H1 (cell line): ENCODE data around the gene CAMSAP1. TPM values are rescaled to one million over a fixed set of nuclear protein-coding genes. Genes with fewer than 3 reads are reported as not detected.

Experiments used
- CTCF ChIA-PET: fragments of 300-600 bp; sonication (Branson Sonifier 250); formaldehyde crosslinking; loops from one replicate; lab custom pipeline; 2021; ENCODE audit not compliant: partially characterized antibody; lab: Charles Lee
- POLR2A ChIA-PET: fragments of 300-600 bp; sonication (Branson Sonifier 250); formaldehyde crosslinking; loops from one replicate; lab custom pipeline; 2021; ENCODE audit warnings: inconsistent platforms; ENCODE audit not compliant: partially characterized antibody; lab: Charles Lee
- DNase-seq, 2 experiments: peaks; one replicate each; pipeline versions ENCODE4 v3.0.0 to v3.0.0-alpha.2; 2010 to 2022; ENCODE audit warnings: low spot score in 2 of 2, low read depth in 1 of 2, mixed read lengths in 1 of 2
- FAIRE-seq: peaks from 2 replicates; lab custom pipeline; 2011; peaks lifted over from hg19 to GRCh38; lab: Jason Lieb, UNC
- H2AFZ ChIP-seq: 2 replicates; pipeline ENCODE4 v1.8.1; 2012; ENCODE audit warnings: low read length, inconsistent platforms
- H2AK5ac ChIP-seq: 2 replicates; pipeline ENCODE4 v1.6.1; 2013; ENCODE audit warnings: low read depth, low read length
- H2BK120ac ChIP-seq: replicated peaks from 2 replicates; pipeline ENCODE3; 2013; ENCODE audit warnings: low read depth, low read length, inconsistent platforms
- H2BK12ac ChIP-seq: 2 replicates; pipeline ENCODE4 v1.6.1; 2013; ENCODE audit warnings: low read depth, low read length
- H2BK15ac ChIP-seq: 2 replicates; pipeline ENCODE4 v1.6.1; 2013; ENCODE audit warnings: low read length
- H2BK20ac ChIP-seq: 2 replicates; pipeline ENCODE4 v1.6.1; 2013; ENCODE audit warnings: low read length
- H2BK5ac ChIP-seq: 2 replicates; pipeline ENCODE4 v1.6.1; 2013; ENCODE audit warnings: low read depth, low read length
- H3K14ac ChIP-seq: 2 replicates; pipeline ENCODE4 v1.6.1; 2013; ENCODE audit warnings: inconsistent platforms; ENCODE audit not compliant: insufficient read length
- H3K18ac ChIP-seq: 2 replicates; pipeline ENCODE4 v1.6.1; 2013; ENCODE audit warnings: low read length; ENCODE audit errors: extremely low read depth
- H3K23ac ChIP-seq: 2 replicates; pipeline ENCODE4 v1.6.1; 2013; ENCODE audit warnings: inconsistent platforms; ENCODE audit not compliant: insufficient read length
- H3K23me2 ChIP-seq: 2 replicates; pipeline ENCODE4 v1.6.1; 2013; ENCODE audit warnings: low read depth, low read length
- H3K27ac ChIP-seq: 2 replicates; pipeline ENCODE4 v1.6.1; 2011; ENCODE audit warnings: low read depth, low read length, inconsistent platforms
- H3K27me3 ChIP-seq, 4 experiments: replicated peaks in 1 of 4; 1 replicate in 1 of 4; 2 replicates in 3 of 4; pipeline versions ENCODE4 v1.6.1 to v1.8.1; 2011 to 2013; ENCODE audit warnings: low read length in 3 of 4, mild to moderate bottlenecking in 3 of 4, inconsistent platforms in 2 of 4, mixed read lengths in 2 of 4, moderate library complexity in 1 of 4; ENCODE audit not compliant: control insufficient read depth in 3 of 4, insufficient read depth in 3 of 4; ENCODE audit errors: extremely low read depth in 1 of 4
- H3K36me3 ChIP-seq, 4 experiments: 2 replicates each; pipeline versions ENCODE4 v1.6.1 to v1.8.1; 2011 to 2013; ENCODE audit warnings: mild to moderate bottlenecking in 4 of 4, low read length in 3 of 4, moderate library complexity in 2 of 4, control low read depth in 1 of 4, inconsistent platforms in 1 of 4; ENCODE audit not compliant: insufficient read depth in 4 of 4, control insufficient read depth in 2 of 4
- H3K4ac ChIP-seq: replicated peaks from 2 replicates; pipeline ENCODE3; 2013; ENCODE audit warnings: low read length, low read depth, mixed read lengths, inconsistent platforms; ENCODE audit not compliant: insufficient read length
- H3K4me1 ChIP-seq, 4 experiments: replicated peaks in 1 of 4; 1 replicate in 1 of 4; 2 replicates in 3 of 4; pipeline versions ENCODE4 v1.6.1 to v1.8.1; 2011 to 2013; ENCODE audit warnings: low read length in 3 of 4, inconsistent platforms in 2 of 4, mixed read lengths in 1 of 4; ENCODE audit not compliant: insufficient read depth in 4 of 4, control insufficient read depth in 3 of 4
- H3K4me2 ChIP-seq, 2 experiments: 2 replicates each; pipeline versions ENCODE4 v1.6.1 to v1.8.1; 2011 to 2013; ENCODE audit warnings: low read depth in 2 of 2, low read length in 2 of 2, control low read depth in 1 of 2, inconsistent platforms in 1 of 2, mild to moderate bottlenecking in 1 of 2; ENCODE audit not compliant: insufficient read depth in 1 of 2
- H3K4me3 ChIP-seq, 4 experiments: fragments of 200-600, 300-600 bp in 1 of 4; sonication (generic), shearing (Covaris generic), sonication (Bioruptor Twin) in 1 of 4; 2 replicates each; pipeline versions ENCODE4 v1.5.1 to v1.8.1; 2011 to 2016; ENCODE audit warnings: low read length in 4 of 4, low read depth in 3 of 4, control low read depth in 2 of 4, inconsistent platforms in 2 of 4, mild to moderate bottlenecking in 2 of 4, mixed read lengths in 1 of 4, moderate library complexity in 1 of 4; ENCODE audit not compliant: insufficient read depth in 2 of 4; ENCODE audit errors: extremely low read depth in 1 of 4
- H3K56ac ChIP-seq: replicated peaks from 2 replicates; pipeline ENCODE3; 2013; ENCODE audit warnings: low read depth, mild to moderate bottlenecking, mixed read lengths, low read length, inconsistent platforms; ENCODE audit not compliant: insufficient read length
- H3K79me1 ChIP-seq: 2 replicates; pipeline ENCODE4 v1.6.1; 2013; ENCODE audit warnings: low read depth, low read length, control low read depth
- H3K79me2 ChIP-seq, 2 experiments: 2 replicates each; pipeline versions ENCODE4 v1.6.1 to v1.8.1; 2012 to 2013; ENCODE audit warnings: low read length in 2 of 2, mild to moderate bottlenecking in 2 of 2, inconsistent platforms in 1 of 2; ENCODE audit not compliant: insufficient read depth in 2 of 2, control insufficient read depth in 1 of 2
- H3K9ac ChIP-seq, 4 experiments: replicated peaks in 1 of 4; 1 replicate in 1 of 4; 2 replicates in 3 of 4; pipeline versions ENCODE4 v1.6.1 to v1.8.1; 2011 to 2013; ENCODE audit warnings: low read depth in 3 of 4, low read length in 3 of 4, control low read depth in 2 of 4, mild to moderate bottlenecking in 2 of 4, moderate library complexity in 2 of 4, inconsistent platforms in 1 of 4; ENCODE audit errors: extremely low read depth in 1 of 4
- H3K9me3 ChIP-seq, 2 experiments: 2 replicates each; pipeline versions ENCODE4 v1.6.1 to v1.8.1; 2012 to 2013; ENCODE audit warnings: mild to moderate bottlenecking in 2 of 2, moderate library complexity in 2 of 2, control low read depth in 1 of 2, inconsistent platforms in 1 of 2, low read depth in 1 of 2, low read length in 1 of 2, mixed read lengths in 1 of 2; ENCODE audit not compliant: insufficient read depth in 2 of 2
- H4K20me1 ChIP-seq, 2 experiments: replicated peaks in 1 of 2; 2 replicates each; pipeline versions ENCODE3 to v1.8.1; 2011 to 2013; ENCODE audit warnings: inconsistent platforms in 2 of 2, low read length in 2 of 2, mild to moderate bottlenecking in 1 of 2; ENCODE audit not compliant: insufficient read depth in 2 of 2, control insufficient read depth in 1 of 2
- H4K5ac ChIP-seq: 2 replicates; pipeline ENCODE4 v1.6.1; 2013; ENCODE audit warnings: low read length, low read depth, mixed read lengths, inconsistent platforms; ENCODE audit not compliant: insufficient read length
- H4K8ac ChIP-seq: 2 replicates; pipeline ENCODE4 v1.8.0; 2013; ENCODE audit warnings: mild to moderate bottlenecking, moderate library complexity, low read length, inconsistent platforms; ENCODE audit not compliant: insufficient read depth; ENCODE audit errors: extremely low read depth
- H4K91ac ChIP-seq: replicated peaks from 2 replicates; pipeline ENCODE3; 2013; ENCODE audit warnings: low read length, mixed read lengths, inconsistent platforms; ENCODE audit not compliant: insufficient read length
- EZH2 ChIP-seq: fragments of 200-600 bp; sonication (generic); IDR thresholded peaks from 2 replicates; pipeline ENCODE4 v1.7.1; 2012; ENCODE audit warnings: low read depth, mild to moderate bottlenecking, moderate library complexity, low read length, inconsistent platforms; ENCODE audit not compliant: severe bottlenecking
- POU5F1 ChIP-seq: IDR thresholded peaks from 2 replicates; pipeline ENCODE4 v1.6.1; 2011; ENCODE audit warnings: low read depth, mild to moderate bottlenecking, low read length, moderate library complexity
- WGBS, 2 experiments: shearing (Covaris generic) in 1 of 2; methylation state at CpG; one replicate each; pipeline versions ENCODE4 v1.1.6 to v1.1.7; 2013 to 2015; ENCODE audit warnings: low lambda C conversion rate in 2 of 2, mixed read lengths in 2 of 2, inconsistent platforms in 1 of 2, low coverage in 1 of 2, missing lambda C conversion rate in 1 of 2; ENCODE audit not compliant: insufficient replicate concordance in 2 of 2, insufficient coverage in 1 of 2, insufficient read length in 1 of 2; ENCODE audit errors: extremely low coverage in 1 of 2, missing lambda C conversion rate in 1 of 2; 5-methylcytosine and 5-hydroxymethylcytosine counted together
- polyA plus RNA-seq, 7 experiments: library from polyadenylated mRNA; depleted of rRNA in 3 of 7; stranded (reverse) in 5 of 7; unstranded in 2 of 7; fragments of >200 nt in 5 of 7; fragments of 200-250 nt in 2 of 7; gene quantifications; 1 replicate in 5 of 7; 2 replicates in 1 of 7; 4 replicates in 1 of 7; pipeline versions ENCODE4 v1.2.1 to v1.2.3, GENCODE V29; 2011 to 2013; ENCODE audit warnings: missing spikeins in 2 of 7, mixed read lengths in 2 of 7
- total RNA-seq: library from RNA; stranded (reverse); fragmentation: NEBNext Ultra II Directional; extraction: Animal tissue kit (Norgen Biotek cat#: 25700); gene quantifications from 2 replicates; pipeline ENCODE4 v1.2.1, GENCODE V29; 2021

Gene CAMSAP1
- total and polyA plus RNA-seq, 2 of the 8 experiments (the other 6 are each of a cell fraction or from before 2014, with no cell fraction given) = 13.4 to 44.0 TPM

DNA sequence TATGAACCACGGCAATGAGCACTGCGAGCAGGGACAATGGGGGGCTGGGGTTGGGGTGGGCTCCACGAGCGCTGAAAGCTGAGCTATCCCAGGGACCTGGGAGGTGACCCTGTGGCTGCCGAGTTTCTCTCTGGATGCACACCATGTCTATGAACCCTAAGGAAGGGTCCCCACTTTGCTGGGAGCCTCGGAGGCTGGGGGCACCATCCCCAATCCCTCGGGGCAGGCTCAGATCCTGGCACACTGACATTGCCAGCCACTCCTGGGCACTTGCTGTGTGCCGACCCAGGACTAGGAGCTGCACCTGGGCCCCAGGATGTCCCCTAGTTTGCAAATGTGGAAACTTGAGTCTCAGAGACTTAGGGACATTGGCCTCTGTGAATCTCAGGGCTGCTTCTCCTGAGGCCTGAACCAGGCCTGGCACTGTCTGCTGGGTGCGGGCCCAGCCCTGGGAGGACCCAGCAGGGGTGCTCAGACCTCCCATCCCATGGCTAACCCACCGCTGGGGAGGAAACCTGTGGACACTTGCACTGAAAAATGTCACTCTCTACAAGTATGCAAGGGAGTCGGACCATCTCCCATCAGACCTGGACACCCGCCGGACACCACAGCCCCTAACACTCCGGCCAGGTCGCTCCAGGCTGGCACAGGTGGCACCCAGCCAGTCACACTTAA, 13.0 kb upstream of the CAMSAP1 start:
- H2AK5ac ChIP-seq = no peak overlapping the region
- no peak overlapping the region for H3K18ac ChIP-seq
- H3K27ac ChIP-seq = no peak overlapping the region
- peaks cover 0 to 5% of the 10 kb centered on the region in 2 experiments for H4K20me1 ChIP-seq
- H2BK5ac ChIP-seq = no peak overlapping the region
- peaks cover 2 to 19% (median 9%) of the 10 kb centered on the region in 4 experiments; a peak in 7 of 8 replicates for H3K36me3 ChIP-seq
- H4K8ac ChIP-seq = no peak overlapping the region; the same call in 1 of the 2 replicates
- no peak overlapping the region for H2BK15ac ChIP-seq
- H3K27me3 ChIP-seq = no peaks in the 10 kb centered on the region; a peak in 3 of 7 replicates
- H3K79me1 ChIP-seq = no peaks in the 10 kb centered on the region
- 85% methylated on average over 12 of the region's 15 CpGs; no CpG with 5 or more reads in 1 of the 2 experiments for WGBS, 2 experiments
- H3K9ac ChIP-seq = no peak overlapping the region
- no peaks in the 10 kb centered on the region; a peak in 1 of 7 replicates for H3K4me1 ChIP-seq
- H3K4ac ChIP-seq = no peak overlapping the region
- no peaks in the 10 kb centered on the region for H3K79me2 ChIP-seq
- H4K91ac ChIP-seq = no peak overlapping the region
- H3K14ac ChIP-seq = no peak overlapping the region
- H3K4me2 ChIP-seq = no peak overlapping the region
- H3K9me3 ChIP-seq = peaks cover 37 to 42% of the 10 kb centered on the region in 2 experiments
- no peak overlapping the region for H3K4me3 ChIP-seq
- ChIA-PET POLR2A (interaction anchor here (1.4 to 2.0 kb wide), 2 partner anchors 11 to 48 kb away, joined by 3 to 6 read pairs; no protein-coding TSS in a partner anchor), CTCF (interaction anchor here (1.6 kb wide), 1 partner anchor 93 kb away, joined by 3 read pairs; no protein-coding TSS in a partner anchor)
- no peak overlapping the region for H2BK12ac ChIP-seq
- H4K5ac ChIP-seq = no peak overlapping the region
- H3K23me2 ChIP-seq = no peaks in the 10 kb centered on the region
- no peak overlapping the region for H2AFZ ChIP-seq
- H2BK120ac ChIP-seq = no peak overlapping the region
- TF ChIP-seq POU5F1 (no peak), EZH2 (no peak)
- no peak for DNase-seq
- H3K23ac ChIP-seq = no peak overlapping the region
- no peak overlapping the region for H2BK20ac ChIP-seq
- no peak for FAIRE-seq
- no peak overlapping the region for H3K56ac ChIP-seq
